ENCODE measurements around the gene MAGI2. TPM values are rescaled to one million over a fixed set of nuclear protein-coding genes. Genes with fewer than 3 reads are reported as not detected.

Gene MAGI2
- total RNA-seq, 1 donor from 2014 or later, result 2.5 TPM

GRCh38 chr7:78686189-78686588, 767.3 kb downstream of the MAGI2 start:
- no peak for TF ChIP-seq CTCF (IDR thresholded peaks at IDR 0.05; ENCODE audit: insufficient read depth, low read length, poor library complexity, severe bottlenecking)
- DNase-seq (ENCODE audit: low read depth), result no peak
- Histone ChIP-seq H3K4me3 (ENCODE audit: low read depth, low read length) (no peak overlapping the region), H3K36me3 (ENCODE audit: control insufficient read depth, insufficient read depth, low read length) (no peaks in the 10 kb centered on the region), H3K27me3 (ENCODE audit: control insufficient read depth, insufficient read depth, low read length) (no peaks in the 10 kb centered on the region)

GRCh38 chr7:78684201-78684600, 769.3 kb downstream of the MAGI2 start:
- DNase-seq (ENCODE audit: low read depth), result no peak
- TF ChIP-seq CTCF (IDR thresholded peaks at IDR 0.05; ENCODE audit: insufficient read depth, low read length, poor library complexity, severe bottlenecking), result no peak
- no peaks in the 10 kb centered on the region for H3K27me3 ChIP-seq (ENCODE audit: control insufficient read depth, insufficient read depth, low read length)
- no peaks in the 10 kb centered on the region for H3K36me3 ChIP-seq (ENCODE audit: control insufficient read depth, insufficient read depth, low read length)
- no peak overlapping the region for H3K4me3 ChIP-seq (ENCODE audit: low read depth, low read length)

DNA sequence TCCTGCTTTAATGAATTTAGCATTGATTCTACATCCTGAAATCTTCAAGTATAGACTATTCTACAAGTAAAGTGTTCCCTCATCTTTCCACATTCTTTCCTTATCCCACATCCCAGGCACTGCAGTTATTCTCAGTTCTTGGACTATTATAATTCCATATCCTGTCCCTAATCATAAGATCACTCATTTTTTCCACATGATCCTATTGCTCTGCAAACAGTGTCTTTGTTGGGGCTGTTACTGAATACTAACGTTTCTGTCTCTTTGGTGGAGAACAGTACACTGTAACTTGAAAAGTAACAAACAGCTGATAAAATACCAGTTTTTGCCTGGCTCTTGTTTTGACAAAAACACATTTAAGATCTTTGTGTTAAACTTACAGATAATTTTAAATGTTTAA, 769.9 kb downstream of the MAGI2 start:
- Histone ChIP-seq H3K27me3 (ENCODE audit: control insufficient read depth, insufficient read depth, low read length) (no peaks in the 10 kb centered on the region), H3K4me3 (ENCODE audit: low read depth, low read length) (no peak overlapping the region), H3K36me3 (ENCODE audit: control insufficient read depth, insufficient read depth, low read length) (no peaks in the 10 kb centered on the region)
- TF ChIP-seq CTCF (IDR thresholded peaks at IDR 0.05; ENCODE audit: insufficient read depth, low read length, poor library complexity, severe bottlenecking), result no peak
- no peak for DNase-seq (ENCODE audit: low read depth)

DNA sequence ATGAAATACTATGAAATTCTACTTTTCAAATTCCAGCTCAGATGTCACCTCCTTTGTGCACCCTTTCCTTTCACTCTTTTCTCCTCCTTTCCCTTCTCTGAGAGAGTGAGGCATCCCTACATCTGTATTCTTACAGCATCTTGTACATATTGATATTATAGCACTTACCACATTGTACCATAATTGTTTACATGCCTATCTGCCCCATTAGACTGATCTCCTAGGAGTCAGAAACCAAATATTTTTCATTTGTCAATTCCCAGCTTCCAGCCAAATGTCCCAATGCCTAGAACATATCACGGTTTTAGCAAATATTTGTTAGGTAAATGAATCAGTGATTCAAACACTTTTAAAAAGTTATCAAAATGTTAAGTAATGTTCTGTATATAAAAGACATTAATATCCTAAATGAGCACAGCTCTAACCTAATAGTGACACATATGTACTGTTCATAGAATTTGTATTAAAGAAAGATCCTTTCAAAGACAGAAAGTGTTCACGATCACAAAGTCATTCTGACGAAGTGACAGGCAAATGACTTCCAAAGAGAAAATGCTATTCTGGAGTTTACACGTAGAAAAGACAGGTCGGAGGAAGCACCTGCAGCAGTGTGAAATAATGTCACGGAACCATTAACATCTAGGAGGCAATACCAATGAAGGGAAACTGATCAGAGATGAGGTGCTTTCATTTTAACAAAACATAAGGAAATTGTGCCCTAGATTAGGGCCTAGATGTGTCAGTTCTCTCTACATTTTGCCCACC, 774.2 kb downstream of the MAGI2 start:
- TF ChIP-seq CTCF (IDR thresholded peaks at IDR 0.05; ENCODE audit: insufficient read depth, low read length, poor library complexity, severe bottlenecking), result no peak
- DNase-seq (ENCODE audit: low read depth), result no peak
- no peaks in the 10 kb centered on the region for H3K36me3 ChIP-seq (ENCODE audit: control insufficient read depth, insufficient read depth, low read length)

DNA sequence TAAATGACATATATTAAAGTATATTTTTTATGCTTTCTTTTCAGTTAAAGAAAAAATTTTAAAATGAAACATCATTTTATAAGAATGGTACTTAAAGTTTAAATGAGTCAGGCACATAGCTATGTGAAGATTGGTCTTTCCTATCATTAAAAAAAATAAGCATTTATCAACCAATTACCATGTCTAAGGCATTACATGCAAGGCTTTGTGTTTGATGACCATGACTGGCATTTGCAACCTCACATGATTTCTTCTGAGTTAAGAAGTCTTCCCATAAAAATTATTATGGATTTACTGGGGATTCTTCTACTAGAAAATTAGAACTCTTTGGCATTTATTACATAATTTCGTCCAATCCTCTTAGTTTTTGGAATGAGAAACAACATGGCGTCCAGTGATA, 776.1 kb downstream of the MAGI2 start:
- no peak for DNase-seq (ENCODE audit: low read depth)
- TF ChIP-seq CTCF (IDR thresholded peaks at IDR 0.05; ENCODE audit: insufficient read depth, low read length, poor library complexity, severe bottlenecking), result no peak
- H3K36me3 ChIP-seq (ENCODE audit: control insufficient read depth, insufficient read depth, low read length), result no peaks in the 10 kb centered on the region
- no peak overlapping the region for H3K4me3 ChIP-seq (ENCODE audit: low read depth, low read length)
- no peaks in the 10 kb centered on the region for H3K27me3 ChIP-seq (ENCODE audit: control insufficient read depth, insufficient read depth, low read length)

More for the DNA sequence above, 774.2 kb downstream of the MAGI2 start:
- Histone ChIP-seq H3K27me3 (ENCODE audit: control insufficient read depth, insufficient read depth, low read length) (no peaks in the 10 kb centered on the region), H3K4me3 (ENCODE audit: low read depth, low read length) (no peak overlapping the region)

- no peak for DNase-seq (ENCODE audit: low read depth)
- Histone ChIP-seq H3K27me3 (ENCODE audit: control insufficient read depth, insufficient read depth, low read length) (no peaks in the 10 kb centered on the region), H3K36me3 (ENCODE audit: control insufficient read depth, insufficient read depth, low read length) (no peaks in the 10 kb centered on the region), H3K4me3 (ENCODE audit: low read depth, low read length) (no peak overlapping the region)
- no peak for TF ChIP-seq CTCF (IDR thresholded peaks at IDR 0.05; ENCODE audit: insufficient read depth, low read length, poor library complexity, severe bottlenecking)
Observed at GRCh38 chr7:78675511-78675910, 778.0 kb downstream of the MAGI2 start.

Measured in kidney epithelial cell (primary cell).